ENCODE measurements around the gene THOC7.

- TF ChIP-seq CTCF (conservative IDR thresholded peaks at IDR 0.05; ENCODE audit: low read depth, low read length) (no peak), EZH2 (IDR thresholded peaks at IDR 0.05; ENCODE audit: low read length, unreplicated experiment) (no peak)
These were observed 47.3 kb upstream of the THOC7 start for GRCh38 chr3:63910891-63911290.

Data from PC-3 (cell line).